HG03457 (cell line): ENCODE data around the gene GRK5.

ENCODE experiments used
- ATAC-seq: cut with Tn5 transposase; IDR thresholded peaks from one replicate; pipeline ENCODE4 v1.9.1; 2021; ENCODE audit warnings: moderate number of reproducible peaks; ENCODE audit not compliant: unreplicated experiment

The GRK5 gene

GRCh38 chr10:119292968-119293760 lies 85.8 kb downstream of the GRK5 start:
- no peak for ATAC-seq

DNA sequence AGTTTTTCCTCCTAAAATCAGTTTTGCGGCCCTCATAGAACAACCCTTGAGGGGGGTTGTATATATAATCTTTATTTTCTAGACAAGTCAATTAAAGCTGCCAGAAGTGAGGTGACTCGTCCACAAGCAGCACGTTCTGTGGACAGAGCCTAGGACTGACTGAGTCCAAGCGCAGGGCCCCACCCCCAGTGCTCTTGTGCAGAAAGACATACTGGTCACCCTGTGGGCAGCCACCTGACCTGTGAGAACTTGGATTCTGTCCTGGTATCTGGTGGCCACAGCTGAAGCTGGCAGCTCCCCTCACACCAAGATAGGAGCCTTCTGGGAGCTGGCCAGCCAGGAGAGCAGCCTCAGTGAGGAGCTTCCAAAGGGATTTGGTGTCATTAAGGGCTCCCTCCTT lies 89.3 kb downstream of the GRK5 start:
- ATAC-seq = no peak

- ATAC-seq = no peak
Observed at GRCh38 chr10:119297207-119297968, 90.0 kb downstream of the GRK5 start.

GRCh38 chr10:119298810-119299209 lies 91.4 kb downstream of the GRK5 start:
- no peak for ATAC-seq

GRCh38 chr10:119299531-119299930 lies 92.2 kb downstream of the GRK5 start:
- no peak for ATAC-seq

- ATAC-seq = no peak
Observed at GRCh38 chr10:119301397-119301796, 94.0 kb downstream of the GRK5 start.

DNA sequence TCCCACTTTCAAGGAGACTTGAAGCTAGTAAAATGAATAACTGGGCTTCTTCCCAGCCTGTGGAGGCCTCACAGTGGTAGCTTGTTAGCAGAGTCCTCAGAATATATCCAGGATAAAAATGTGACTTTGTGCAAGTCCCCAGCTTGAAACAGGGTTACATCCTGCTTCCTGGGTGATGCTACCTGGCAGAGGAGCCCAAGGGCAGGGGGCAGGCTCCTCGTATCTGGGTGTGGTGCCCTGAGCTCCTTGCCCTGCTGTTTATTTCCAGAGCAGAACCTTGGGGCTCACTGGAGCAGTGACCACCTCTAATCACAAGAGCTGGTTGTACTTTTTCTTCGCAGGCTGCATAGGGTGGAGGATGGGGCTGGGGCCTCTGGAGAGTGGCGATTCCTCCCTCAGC lies 94.8 kb downstream of the GRK5 start:
- no peak for ATAC-seq

GRCh38 chr10:119302591-119303253 lies 95.4 kb downstream of the GRK5 start:
- no peak for ATAC-seq

DNA sequence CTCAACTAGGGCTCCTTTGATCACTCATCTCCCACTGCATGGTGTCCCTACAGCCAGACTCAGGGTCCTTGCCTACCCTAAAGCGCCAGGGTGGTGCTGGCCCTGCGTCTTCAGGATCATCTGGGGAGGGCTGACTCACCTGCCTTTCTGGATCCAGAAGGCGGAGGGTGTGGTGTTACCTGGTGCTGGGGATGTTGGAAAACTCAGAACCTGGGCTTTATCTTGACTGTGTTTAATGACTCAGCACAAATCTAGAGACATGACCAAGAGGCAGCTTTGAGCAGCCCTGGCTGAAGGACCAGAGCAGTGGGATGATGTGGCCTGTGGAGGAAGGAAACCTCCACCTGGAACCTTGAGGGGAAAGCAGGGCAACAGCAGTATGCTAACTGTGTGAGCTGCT lies 96.5 kb downstream of the GRK5 start:
- no peak for ATAC-seq

DNA sequence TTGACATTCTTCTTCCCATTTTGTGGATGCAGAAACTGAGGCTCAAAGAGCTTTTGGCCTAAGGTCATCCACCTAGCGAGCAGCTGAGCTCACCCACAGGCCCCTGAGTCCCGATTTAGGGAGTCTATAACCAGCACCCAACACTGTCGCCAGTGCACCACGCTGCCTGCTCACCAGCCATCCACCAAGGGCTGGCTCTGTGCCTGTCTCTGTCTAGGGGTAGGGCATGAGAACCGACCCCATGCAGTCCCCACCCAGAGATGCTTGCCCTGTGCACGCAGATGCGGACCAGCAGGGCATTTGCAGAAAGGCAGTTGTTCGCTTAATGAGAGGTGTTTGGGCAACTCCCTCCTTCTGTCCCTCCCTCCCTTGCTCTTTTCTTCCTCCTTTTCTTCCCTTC lies 97.2 kb downstream of the GRK5 start:
- no peak for ATAC-seq

GRCh38 chr10:119305860-119306513 lies 98.6 kb downstream of the GRK5 start:
- peak; percentile 46 for ATAC-seq

DNA sequence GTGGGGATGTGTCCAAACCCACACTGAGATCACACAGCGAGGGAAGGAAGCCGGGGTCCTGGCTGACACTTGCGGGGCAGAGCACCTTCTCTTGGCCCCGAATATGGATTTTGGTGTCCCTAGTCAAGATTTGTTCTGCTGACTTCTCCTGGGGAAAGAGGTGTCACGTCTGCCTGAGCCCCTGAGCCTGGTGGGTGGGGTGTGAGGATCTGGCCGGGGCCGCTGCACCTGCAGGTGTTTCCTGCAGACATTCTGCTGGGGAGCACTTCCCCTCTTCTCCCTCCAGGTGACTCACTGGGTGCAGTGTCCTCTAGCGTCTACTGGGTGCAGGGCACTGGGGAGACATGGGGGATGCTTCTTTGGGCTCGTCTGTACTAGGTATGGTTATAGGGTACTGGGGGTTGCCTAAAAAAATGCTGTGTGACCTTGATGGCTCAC lies 99.2 kb downstream of the GRK5 start:
- ATAC-seq = peak; percentile 51

- ATAC-seq = peak; percentile 1
Observed at GRCh38 chr10:119306986-119307392, 99.6 kb downstream of the GRK5 start.

DNA sequence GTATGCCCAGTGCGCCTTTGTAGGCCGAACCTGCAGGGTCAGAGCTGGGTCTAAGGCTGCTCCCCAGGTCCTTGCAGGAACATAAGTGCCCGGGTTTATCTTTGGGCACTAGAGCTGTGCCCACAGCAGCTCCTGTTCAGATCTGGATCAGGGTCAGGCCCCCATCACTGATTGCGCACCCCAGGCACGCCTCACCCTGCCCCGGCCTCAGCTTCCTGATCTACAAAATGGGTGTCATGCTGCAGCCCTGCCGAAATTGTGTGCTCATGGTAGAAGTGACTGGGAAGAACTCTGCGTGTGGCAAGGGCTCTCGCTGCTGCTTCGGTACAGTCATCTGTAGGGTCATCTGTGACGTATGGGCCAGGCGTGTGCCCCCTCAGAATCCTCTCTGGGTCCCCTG lies 100.7 kb downstream of the GRK5 start:
- ATAC-seq = no peak

GRCh38 chr10:119308551-119309422 lies 101.4 kb downstream of the GRK5 start:
- ATAC-seq = no peak

GRCh38 chr10:119309423-119309770 lies 102.0 kb downstream of the GRK5 start:
- no peak for ATAC-seq

DNA sequence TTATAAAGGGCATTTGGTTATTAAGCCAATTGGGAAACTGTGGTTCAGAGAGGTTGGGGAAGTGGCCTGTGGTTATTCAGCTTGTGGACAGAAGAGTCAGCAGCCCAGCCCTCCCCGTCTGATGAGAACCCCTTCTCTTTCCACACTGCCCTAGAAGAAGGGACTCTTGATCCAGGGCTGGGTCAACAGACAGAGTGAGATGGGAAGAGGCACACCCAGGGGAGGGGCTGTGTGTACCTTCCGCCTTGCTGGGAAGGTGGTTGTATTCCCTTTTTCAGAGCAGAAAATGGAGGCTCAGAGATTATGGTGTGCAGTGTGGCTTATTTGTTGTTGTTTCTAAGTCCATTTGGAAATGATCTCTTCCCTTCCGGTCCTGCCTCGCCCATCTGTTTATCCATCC lies 103.4 kb downstream of the GRK5 start:
- ATAC-seq = no peak

DNA sequence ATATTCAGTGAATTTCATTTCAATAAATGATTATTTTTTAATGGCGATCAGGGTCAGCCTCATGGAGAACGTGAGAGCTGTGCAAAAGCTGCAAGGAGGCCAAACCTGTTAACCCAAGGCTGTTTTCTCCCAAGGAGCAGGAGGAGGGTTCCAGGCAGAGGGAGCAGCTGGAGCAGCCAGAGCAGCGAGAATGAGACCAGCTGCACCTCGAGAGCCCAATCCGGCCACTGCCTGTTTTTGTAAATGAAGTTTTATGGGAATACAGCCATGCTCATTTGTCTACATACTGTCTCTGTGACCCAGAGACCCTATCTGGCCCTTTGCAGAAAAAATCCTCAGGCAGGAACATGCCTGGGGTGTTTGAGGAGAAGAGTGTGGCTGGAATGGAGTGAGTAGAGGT lies 104.9 kb downstream of the GRK5 start:
- no peak for ATAC-seq

- no peak for ATAC-seq
Observed at GRCh38 chr10:119313024-119313423, 105.7 kb downstream of the GRK5 start.

GRCh38 chr10:119313644-119314043 lies 106.3 kb downstream of the GRK5 start:
- ATAC-seq = peak; percentile 71
